Upper lobe of right lung (tissue), 1 donor: ENCODE measurements around the gene CCDC69. TPM values are rescaled to one million over a fixed set of nuclear protein-coding genes. Genes with fewer than 3 reads are reported as not detected.
A peak's percentile ranks its signal among the peaks of the same experiment; 100 is the strongest.

Experiments used
- ATAC-seq: fragments of 200-7000 bp; cut with Tn5 transposase; one replicate; pipeline ENCODE4 v1.9.1; 2020; ENCODE audit warnings: mild to moderate bottlenecking, moderate library complexity
- DNase-seq: peaks from one replicate; pipeline ENCODE4 v3.0.0-alpha.2; 2020
- H3K27ac ChIP-seq: fragments of 200-600 bp; one replicate; pipeline ENCODE4 v1.8.0; 2022
- H3K27me3 ChIP-seq: fragments of 200-600 bp; one replicate; pipeline ENCODE4 v1.8.0; 2022; ENCODE audit warnings: mild to moderate bottlenecking
- H3K36me3 ChIP-seq: fragments of 200-600 bp; one replicate; pipeline ENCODE4 v1.8.0; 2022
- H3K4me1 ChIP-seq: fragments of 200-600 bp; one replicate; pipeline ENCODE4 v1.8.0; 2022
- H3K4me3 ChIP-seq: fragments of 200-600 bp; one replicate; pipeline ENCODE4 v1.8.0; 2022; ENCODE audit warnings: mild to moderate bottlenecking
- H3K9me3 ChIP-seq: fragments of 200-600 bp; one replicate; pipeline ENCODE4 v1.8.0; 2022
- CTCF ChIP-seq: fragments of 200-600 bp; IDR thresholded peaks from one replicate; pipeline ENCODE4 v1.8.0; 2022; ENCODE audit warnings: antibody characterized with exemption
- intact Hi-C: fragments of 100-400 bp; cut with DNase I; formaldehyde crosslinking; loops from one replicate; pipeline ENCODE4 v1.11.0; 2022
- total RNA-seq: library from RNA; stranded (reverse); fragmentation: NEBNext Ultra II Directional; extraction: Animal tissue kit (Norgen Biotek cat#: 25700); gene quantifications from one replicate; pipeline ENCODE4 v1.2.1, GENCODE V29; 2021
- donor health status: DM: no; HTN: yes; CAD: no; lungs with severe emphysema.

The CCDC69 gene
- total RNA-seq, 1 donor from 2014 or later, result 81.9 TPM

- Histone ChIP-seq H3K9me3 (no peaks in the 10 kb centered on the region), H3K27ac (peak overlapping the region; percentile 30), H3K4me3 (no peak overlapping the region), H3K27me3 (no peaks in the 10 kb centered on the region), H3K36me3 (no peaks in the 10 kb centered on the region), H3K4me1 (peaks cover 43% of the 10 kb centered on the region)
- DNase-seq, result no peak
- intact Hi-C loops, result no loop called here
- no peak for ATAC-seq
- TF ChIP-seq CTCF, result peak; percentile 26
Measured at GRCh38 chr5:151219789-151220188, 4.1 kb downstream of the CCDC69 start.

- Histone ChIP-seq H3K27ac (no peak overlapping the region), H3K36me3 (no peaks in the 10 kb centered on the region), H3K4me1 (peaks cover 43% of the 10 kb centered on the region), H3K27me3 (no peaks in the 10 kb centered on the region), H3K4me3 (no peak overlapping the region), H3K9me3 (no peaks in the 10 kb centered on the region)
- TF ChIP-seq CTCF, result no peak
- intact Hi-C loops, result no loop called here
- ATAC-seq, result no peak
- DNase-seq, result no peak
Measured at GRCh38 chr5:151219138-151219537, 4.8 kb downstream of the CCDC69 start.

GRCh38 chr5:151218177-151218576, 5.7 kb downstream of the CCDC69 start:
- Histone ChIP-seq H3K27me3 (no peaks in the 10 kb centered on the region), H3K27ac (peak overlapping the region; percentile 6), H3K4me3 (no peak overlapping the region), H3K9me3 (no peaks in the 10 kb centered on the region), H3K4me1 (peaks cover 51% of the 10 kb centered on the region), H3K36me3 (no peaks in the 10 kb centered on the region)
- TF ChIP-seq CTCF, result no peak
- DNase-seq (no peak), ATAC-seq (no peak)
- intact Hi-C loops, result no loop called here

GRCh38 chr5:151216781-151217180, 7.1 kb downstream of the CCDC69 start:
- Histone ChIP-seq H3K4me1 (peaks cover 55% of the 10 kb centered on the region), H3K4me3 (no peak overlapping the region), H3K9me3 (no peaks in the 10 kb centered on the region), H3K36me3 (no peaks in the 10 kb centered on the region), H3K27me3 (no peaks in the 10 kb centered on the region), H3K27ac (no peak overlapping the region)
- intact Hi-C loops, result no loop called here
- DNase-seq (no peak), ATAC-seq (no peak)
- no peak for TF ChIP-seq CTCF

- Histone ChIP-seq H3K4me3 (no peak overlapping the region), H3K9me3 (no peaks in the 10 kb centered on the region), H3K4me1 (peaks cover 58% of the 10 kb centered on the region), H3K36me3 (no peaks in the 10 kb centered on the region), H3K27ac (peak overlapping the region; percentile 89), H3K27me3 (no peaks in the 10 kb centered on the region)
- intact Hi-C loops, result no loop called here
- no peak for DNase-seq
- no peak for ATAC-seq
- no peak for TF ChIP-seq CTCF
Measured at GRCh38 chr5:151215546-151215880, 8.4 kb downstream of the CCDC69 start.
